GM12878 (cell line): ENCODE results near the gene CAT. TPM values are rescaled to one million over a fixed set of nuclear protein-coding genes. Genes with fewer than 3 reads are reported as not detected.

ENCODE experiments used
- ATAC-seq: fragments of 200-7000 bp; cut with Tn5 transposase; 3 replicates; pipeline ENCODE4 v1.9.1; 2020; ENCODE audit warnings: mild to moderate bottlenecking, moderate library complexity
- BruUV-seq: library from RNA; stranded (reverse); fragments of 400-500 nt; replicated peaks from 2 replicates; lab custom pipeline; 2021; lab: Mats Ljungman, UMichigan
- CTCF ChIA-PET: fragments of 300-600 bp; sonication (Branson Sonifier 250); formaldehyde crosslinking; extraction: SDS; loops from one replicate; lab custom pipeline; 2021; ENCODE audit warnings: inconsistent platforms; lab: Yijun Ruan, JAX
- POLR2A ChIA-PET: fragments of 350-600 bp; formaldehyde crosslinking; extraction: SDS; loops from one replicate; lab custom pipeline; 2021; ENCODE audit warnings: inconsistent platforms; lab: Charles Lee
- RAD21 ChIA-PET: fragments of 300-600 bp; sonication (Branson Sonifier 250); formaldehyde crosslinking; loops from one replicate; lab custom pipeline; 2023; ENCODE audit warnings: antibody characterized with exemption; ENCODE audit not compliant: unreplicated experiment; lab: Charles Lee
- SMC1A ChIA-PET: fragments of 300-600 bp; sonication (Branson Sonifier 250); formaldehyde crosslinking; loops from one replicate; lab custom pipeline; 2023; ENCODE audit not compliant: unreplicated experiment, uncharacterized antibody; lab: Charles Lee
- DNase-seq: peaks from one replicate; pipeline ENCODE4 v3.0.0-alpha.2; 2011; ENCODE audit warnings: low read depth, low spot score
- FAIRE-seq: peaks from 3 replicates; lab custom pipeline; 2011; peaks lifted over from hg19 to GRCh38; lab: Jason Lieb, UNC
- H2AFZ ChIP-seq: 2 replicates; pipeline ENCODE4 v1.6.0; 2011; ENCODE audit warnings: low read depth, low read length, control low read depth; ENCODE audit not compliant: control insufficient read depth
- H3K27ac ChIP-seq: 2 replicates; pipeline ENCODE4 v1.5.1; 2011; ENCODE audit warnings: control low read depth; ENCODE audit not compliant: control insufficient read depth, insufficient read depth
- H3K27me3 ChIP-seq, 2 experiments: replicated peaks in 1 of 2; 2 replicates each; pipeline versions ENCODE4 v1.6.0 to v1.6.1; 2011; ENCODE audit warnings: low read length in 1 of 2; ENCODE audit not compliant: control insufficient read depth in 2 of 2, insufficient read depth in 2 of 2
- H3K36me3 ChIP-seq, 2 experiments: 2 replicates each; pipeline ENCODE4 v1.5.1; 2011; ENCODE audit warnings: low read length in 1 of 2; ENCODE audit not compliant: control insufficient read depth in 2 of 2, insufficient read depth in 2 of 2
- H3K4me1 ChIP-seq: 2 replicates; pipeline ENCODE4 v1.6.1; 2011; ENCODE audit warnings: mild to moderate bottlenecking, low read length, moderate library complexity, mixed read lengths; ENCODE audit not compliant: control insufficient read depth, insufficient read depth
- H3K4me2 ChIP-seq: 2 replicates; pipeline ENCODE4 v1.6.0; 2011; ENCODE audit warnings: control low read depth; ENCODE audit not compliant: control insufficient read depth, insufficient read depth
- H3K4me3 ChIP-seq: fragments of 200-600 bp; sonication (generic); 2 replicates; pipeline ENCODE4 v1.5.1; 2016
- H3K79me2 ChIP-seq: 2 replicates; pipeline ENCODE4 v1.6.0; 2011; ENCODE audit warnings: low read length; ENCODE audit not compliant: control insufficient read depth, insufficient read depth
- H3K9ac ChIP-seq: 2 replicates; pipeline ENCODE4 v1.8.0; 2011; ENCODE audit warnings: low read length, control low read depth, mixed read lengths; ENCODE audit not compliant: control insufficient read depth, insufficient read depth
- H3K9me3 ChIP-seq: replicated peaks from 3 replicates; pipeline ENCODE4 v1.5.1; 2011; ENCODE audit warnings: mild to moderate bottlenecking, low read length; ENCODE audit not compliant: control insufficient read depth, insufficient read depth
- H4K20me1 ChIP-seq: 2 replicates; pipeline ENCODE4 v1.6.0; 2011; ENCODE audit not compliant: control insufficient read depth, insufficient read depth
- CHD2 ChIP-seq: IDR thresholded peaks from 2 replicates; pipeline ENCODE4 v1.6.1; 2011; ENCODE audit warnings: low read depth, low read length, improper control_type of control experiment, borderline replicate concordance
- JUNB ChIP-seq: IDR thresholded peaks from 2 replicates; pipeline ENCODE4 v1.6.1; 2016; ENCODE audit warnings: antibody characterized with exemption, mild to moderate bottlenecking
- RAD21 ChIP-seq: IDR thresholded peaks from 2 replicates; pipeline ENCODE4 v1.6.1; 2011; ENCODE audit warnings: mild to moderate bottlenecking, low read depth, low read length, moderate library complexity; ENCODE audit not compliant: insufficient read depth
- TCF12 ChIP-seq: IDR thresholded peaks from 2 replicates; pipeline ENCODE4 v1.6.1; 2011; ENCODE audit warnings: low read depth, mild to moderate bottlenecking, low read length
- WGBS: methylation state at CpG from one replicate; pipeline ENCODE4 v1.1.6; 2016; ENCODE audit warnings: low lambda C conversion rate; ENCODE audit not compliant: insufficient replicate concordance, insufficient coverage; ENCODE audit errors: missing lambda C conversion rate; 5-methylcytosine and 5-hydroxymethylcytosine counted together
- in situ Hi-C: fragments of 300-500 bp; cut with MboI; formaldehyde crosslinking; loops from 9 replicates; pipeline ENCODE4 v1.14.3; 2018; ENCODE audit warnings: mixed read lengths
- intact Hi-C: fragments of 100-400 bp; cut with micrococcal nuclease; formaldehyde crosslinking; loops from one replicate; pipeline ENCODE4 v1.14.2; 2022; ENCODE audit not compliant: unreplicated experiment
- polyA plus RNA-seq, 11 experiments: library from polyadenylated mRNA; depleted of rRNA in 4 of 11; unstranded in 6 of 11; stranded (reverse) in 5 of 11; fragments of >200 nt; fragmentation: Nextera tagmentation in 4 of 11; fragmentation: Illumina TruSeq in 1 of 11; extraction: Ambion mirVana in 4 of 11; extraction: Trizol in 1 of 11; gene quantifications; 1 replicate in 1 of 11; 2 replicates in 10 of 11; pipeline versions ENCODE4 v1.2.1 to v1.2.3, GENCODE V29; 2011 to 2016; ENCODE audit warnings: inconsistent platforms in 2 of 11, missing spikeins in 2 of 11, low read depth in 1 of 11
- total RNA-seq, 4 experiments: library from RNA; depleted of rRNA in 3 of 4; stranded (reverse); fragments of >200 nt in 3 of 4; fragmentation: Illumina TruSeq in 1 of 4; extraction: Trizol in 1 of 4; gene quantifications; 2 replicates each; pipeline versions ENCODE4 v1.2.1 to v1.2.3, GENCODE V29; 2013 to 2021
- TF ChIP-seq, protein P1 (sequence below): fragments of 450-650 bp; IDR thresholded peaks from 2 replicates; pipeline ENCODE4 v1.6.1; 2017; ENCODE audit warnings: mild to moderate bottlenecking, moderate library complexity
- TF ChIP-seq, protein P2 (sequence below): IDR thresholded peaks from 2 replicates; pipeline ENCODE4 v1.6.1; 2011; ENCODE audit warnings: low read depth, mild to moderate bottlenecking, low read length, moderate library complexity, borderline replicate concordance; ENCODE audit errors: extremely low read depth

The CAT gene
- total and polyA plus RNA-seq, 10 of the 15 experiments (the other 5 are each of a cell fraction or from before 2014, with no cell fraction given): 22.4 to 71.3 (median 33.6) TPM

GRCh38 chr11:34466802-34467488 is 28.2 kb downstream of the CAT start:
- H4K20me1 ChIP-seq: no peaks in the 10 kb centered on the region
- H3K9me3 ChIP-seq: peaks cover 6% of the 10 kb centered on the region; the same call in 2 of the 3 replicates
- no peak overlapping the region for H3K4me2 ChIP-seq
- DNase-seq: no peak
- BruUV-seq: no TSS peak
- H3K4me1 ChIP-seq: no peaks in the 10 kb centered on the region
- SMC1A ChIA-PET: interaction anchor here (0.6 to 3.4 kb wide), 11 partner anchors 10 to 999 kb away, joined by 3 to 30 read pairs (median 3); no protein-coding TSS in a partner anchor
- RAD21 ChIA-PET: interaction anchor here (0.9 to 3.0 kb wide), 4 partner anchors 27 to 470 kb away, joined by 3 to 22 read pairs (median 3); no protein-coding TSS in a partner anchor
- H3K9ac ChIP-seq: no peak overlapping the region
- TF ChIP-seq CHD2: no peak
- 0 out of 2 replicates have a peak, but pooled peaks have one; percentile 6 for TF ChIP-seq JUNB
- TF ChIP-seq TCF12: no peak
- TF ChIP-seq, all 136 proteins: peak for 1
- ChIA-PET POLR2A (no interaction called here), CTCF (interaction anchor here (0.7 to 2.9 kb wide), 13 partner anchors 8 to 382 kb away, joined by 3 to 43 read pairs (median 5); partner anchors contain the start of gene CAT)
- H2AFZ ChIP-seq: no peak overlapping the region
- in situ Hi-C loops (no loop called here), intact Hi-C loops (loop anchor here (10.0 kb wide), 1 partner anchor 292 kb away; no protein-coding TSS in a partner anchor)
- H3K4me3 ChIP-seq: no peak overlapping the region
- ATAC-seq (no peak), FAIRE-seq (no peak)
- H3K27ac ChIP-seq: no peak overlapping the region
- H3K27me3 ChIP-seq: no peaks in the 10 kb centered on the region
- WGBS: 77% methylated on average over 3 of the region's 3 CpGs
- H3K79me2 ChIP-seq: no peaks in the 10 kb centered on the region
- peaks cover 5 to 13% of the 10 kb centered on the region in 2 experiments; a peak in 3 of 4 replicates for H3K36me3 ChIP-seq

- ATAC-seq: peak; percentile 62
- ChIA-PET CTCF (interaction anchor here (0.6 to 2.9 kb wide), 32 partner anchors 9 to 789 kb away, joined by 3 to 43 read pairs (median 4); partner anchors contain the start of genes CAT and ELF5), POLR2A (interaction anchor here (0.6 kb wide), 1 partner anchor 1085 kb away, joined by 3 read pairs; no protein-coding TSS in a partner anchor), SMC1A (interaction anchor here (0.7 to 3.4 kb wide), 16 partner anchors 8 to 383 kb away, joined by 3 to 30 read pairs (median 3); no protein-coding TSS in a partner anchor), RAD21 (interaction anchor here (0.9 to 3.0 kb wide), 8 partner anchors 20 to 471 kb away, joined by 3 to 22 read pairs (median 3); no protein-coding TSS in a partner anchor)
- DNase-seq: no peak
- Histone ChIP-seq H3K27me3 (no peaks in the 10 kb centered on the region), H4K20me1 (no peaks in the 10 kb centered on the region), H3K27ac (no peak overlapping the region), H2AFZ (no peak overlapping the region), H3K36me3 (peaks cover 5 to 13% of the 10 kb centered on the region in 2 experiments; a peak in 3 of 4 replicates), H3K4me1 (no peaks in the 10 kb centered on the region), H3K4me3 (no peak overlapping the region), H3K4me2 (no peak overlapping the region), H3K9me3 (peaks cover 6% of the 10 kb centered on the region; the same call in 2 of the 3 replicates), H3K9ac (no peak overlapping the region), H3K79me2 (no peaks in the 10 kb centered on the region)
- in situ Hi-C loops (no loop called here), intact Hi-C loops (loop anchor here (1.0 to 10.0 kb wide), 2 partner anchors 102 to 294 kb away; no protein-coding TSS in a partner anchor)
- 81% methylated on average over 8 of the region's 8 CpGs for WGBS
- peak; percentile 57 for FAIRE-seq
- no TSS peak for BruUV-seq
- TF ChIP-seq RAD21: peak; percentile 67
- TF ChIP-seq, protein P1, sequence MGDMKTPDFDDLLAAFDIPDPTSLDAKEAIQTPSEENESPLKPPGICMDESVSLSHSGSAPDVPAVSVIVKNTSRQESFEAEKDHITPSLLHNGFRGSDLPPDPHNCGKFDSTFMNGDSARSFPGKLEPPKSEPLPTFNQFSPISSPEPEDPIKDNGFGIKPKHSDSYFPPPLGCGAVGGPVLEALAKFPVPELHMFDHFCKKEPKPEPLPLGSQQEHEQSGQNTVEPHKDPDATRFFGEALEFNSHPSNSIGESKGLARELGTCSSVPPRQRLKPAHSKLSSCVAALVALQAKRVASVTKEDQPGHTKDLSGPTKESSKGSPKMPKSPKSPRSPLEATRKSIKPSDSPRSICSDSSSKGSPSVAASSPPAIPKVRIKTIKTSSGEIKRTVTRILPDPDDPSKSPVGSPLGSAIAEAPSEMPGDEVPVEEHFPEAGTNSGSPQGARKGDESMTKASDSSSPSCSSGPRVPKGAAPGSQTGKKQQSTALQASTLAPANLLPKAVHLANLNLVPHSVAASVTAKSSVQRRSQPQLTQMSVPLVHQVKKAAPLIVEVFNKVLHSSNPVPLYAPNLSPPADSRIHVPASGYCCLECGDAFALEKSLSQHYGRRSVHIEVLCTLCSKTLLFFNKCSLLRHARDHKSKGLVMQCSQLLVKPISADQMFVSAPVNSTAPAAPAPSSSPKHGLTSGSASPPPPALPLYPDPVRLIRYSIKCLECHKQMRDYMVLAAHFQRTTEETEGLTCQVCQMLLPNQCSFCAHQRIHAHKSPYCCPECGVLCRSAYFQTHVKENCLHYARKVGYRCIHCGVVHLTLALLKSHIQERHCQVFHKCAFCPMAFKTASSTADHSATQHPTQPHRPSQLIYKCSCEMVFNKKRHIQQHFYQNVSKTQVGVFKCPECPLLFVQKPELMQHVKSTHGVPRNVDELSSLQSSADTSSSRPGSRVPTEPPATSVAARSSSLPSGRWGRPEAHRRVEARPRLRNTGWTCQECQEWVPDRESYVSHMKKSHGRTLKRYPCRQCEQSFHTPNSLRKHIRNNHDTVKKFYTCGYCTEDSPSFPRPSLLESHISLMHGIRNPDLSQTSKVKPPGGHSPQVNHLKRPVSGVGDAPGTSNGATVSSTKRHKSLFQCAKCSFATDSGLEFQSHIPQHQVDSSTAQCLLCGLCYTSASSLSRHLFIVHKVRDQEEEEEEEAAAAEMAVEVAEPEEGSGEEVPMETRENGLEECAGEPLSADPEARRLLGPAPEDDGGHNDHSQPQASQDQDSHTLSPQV: no peak
- TF ChIP-seq, protein P2, sequence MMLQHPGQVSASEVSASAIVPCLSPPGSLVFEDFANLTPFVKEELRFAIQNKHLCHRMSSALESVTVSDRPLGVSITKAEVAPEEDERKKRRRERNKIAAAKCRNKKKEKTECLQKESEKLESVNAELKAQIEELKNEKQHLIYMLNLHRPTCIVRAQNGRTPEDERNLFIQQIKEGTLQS: no peak
These were observed 29.6 kb downstream of the CAT start for GRCh38 chr11:34468209-34468841.
